HCT116 (cell line): Measurements from ENCODE around the gene SPON1. TPM values are rescaled to one million over a fixed set of nuclear protein-coding genes. Genes with fewer than 3 reads are reported as not detected.

ENCODE experiments used
- ATAC-seq: fragments of 200-7000 bp; cut with Tn5 transposase; 2 replicates; pipeline ENCODE4 v1.9.1; 2020; ENCODE audit warnings: mild to moderate bottlenecking, moderate library complexity
- BruUV-seq: library from RNA; stranded (reverse); fragments of 400-500 nt; replicated peaks from 2 replicates; lab custom pipeline; 2021; lab: Mats Ljungman, UMichigan
- CTCF ChIA-PET: fragments of 300-600 bp; sonication (Branson Sonifier 250); formaldehyde crosslinking; loops from one replicate; lab custom pipeline; 2021; ENCODE audit warnings: antibody characterized with exemption; lab: Charles Lee
- POLR2A ChIA-PET: fragments of 300-600, 350-600 bp; sonication (Branson Sonifier 250); formaldehyde crosslinking; loops from one replicate; lab custom pipeline; 2021; ENCODE audit warnings: antibody characterized with exemption; lab: Charles Lee
- RAD21 ChIA-PET, 2 experiments: fragments of 300-600 bp; sonication (Branson Sonifier 250); formaldehyde crosslinking; loops; one replicate each; lab custom pipeline; 2023; ENCODE audit warnings: low total read pairs in 2 of 2; ENCODE audit not compliant: uncharacterized antibody in 2 of 2, unreplicated experiment in 2 of 2, low non-redundant PET in 1 of 2; lab: Charles Lee
- DNase-seq: peaks from one replicate; pipeline ENCODE4 v3.0.0-alpha.2; 2010; ENCODE audit warnings: low read depth, low spot score
- H2AFZ ChIP-seq: fragments of 200-600 bp; shearing (Covaris generic), sonication (generic); 2 replicates; pipeline ENCODE4 v1.6.1; 2017; ENCODE audit warnings: low read depth, mixed run types, mixed read lengths, antibody characterized with exemption, low read length; ENCODE audit not compliant: poor library complexity, severe bottlenecking
- H3K27ac ChIP-seq: 2 replicates; pipeline ENCODE4 v1.5.1; 2012; ENCODE audit warnings: low read depth, low read length
- H3K27me3 ChIP-seq: fragments of 200-600 bp; sonication (generic); 2 replicates; pipeline ENCODE4 v1.6.1; 2016; ENCODE audit warnings: mixed run types, low read length, mixed read lengths; ENCODE audit not compliant: insufficient read depth
- H3K36me3 ChIP-seq, 2 experiments: fragments of 200-500 bp in 1 of 2; fragments of 200-600 bp in 1 of 2; sonication (Bioruptor generic) in 1 of 2; sonication (generic) in 1 of 2; 2 replicates each; pipeline versions ENCODE4 v1.5.1 to v1.6.1; 2014 to 2016; ENCODE audit warnings: low read length in 2 of 2, inconsistent platforms in 1 of 2, mixed read lengths in 1 of 2, mixed run types in 1 of 2; ENCODE audit not compliant: insufficient read depth in 2 of 2, control insufficient read depth in 1 of 2
- H3K4me1 ChIP-seq, 2 experiments: fragments of 200-600 bp in 1 of 2; sonication (generic) in 1 of 2; 2 replicates each; pipeline versions ENCODE4 v1.5.1 to v1.6.1; 2012 to 2017; ENCODE audit warnings: low read length in 2 of 2, inconsistent platforms in 1 of 2, mild to moderate bottlenecking in 1 of 2, mixed read lengths in 1 of 2, mixed run types in 1 of 2, moderate library complexity in 1 of 2; ENCODE audit not compliant: insufficient read depth in 2 of 2, control insufficient read depth in 1 of 2
- H3K4me2 ChIP-seq: fragments of 200-600 bp; sonication (generic); 2 replicates; pipeline ENCODE4 v1.6.1; 2017; ENCODE audit warnings: mixed run types, low read length, mixed read lengths
- H3K4me3 ChIP-seq, 2 experiments: fragments of 200-600 bp in 1 of 2; sonication (generic) in 1 of 2; replicated peaks in 1 of 2; 2 replicates each; pipeline ENCODE4 v1.5.1; 2011 to 2016; ENCODE audit warnings: low read length in 2 of 2, control low read depth in 1 of 2, low read depth in 1 of 2, mild to moderate bottlenecking in 1 of 2, mixed read lengths in 1 of 2, mixed run types in 1 of 2
- H3K79me2 ChIP-seq: fragments of 200-600 bp; sonication (generic); 2 replicates; pipeline ENCODE4 v1.6.1; 2017; ENCODE audit warnings: mild to moderate bottlenecking, mixed run types, low read length, moderate library complexity, mixed read lengths; ENCODE audit not compliant: insufficient read depth
- H3K9ac ChIP-seq: fragments of 200-600 bp; sonication (generic); 2 replicates; pipeline ENCODE4 v1.6.1; 2016; ENCODE audit warnings: low read length, mixed read lengths
- H3K9me2 ChIP-seq: fragments of 200-600 bp; sonication (generic), shearing (Covaris generic); 2 replicates; pipeline ENCODE4 v1.6.1; 2017; ENCODE audit warnings: mixed run types, mild to moderate bottlenecking, moderate library complexity; ENCODE audit not compliant: insufficient read depth
- H3K9me3 ChIP-seq, 2 experiments: fragments of 200-500 bp in 1 of 2; fragments of 200-600 bp in 1 of 2; sonication (Bioruptor generic) in 1 of 2; sonication (generic) in 1 of 2; 2 replicates each; pipeline ENCODE4 v1.6.1; 2014 to 2017; ENCODE audit warnings: low read length in 2 of 2, mixed read lengths in 2 of 2, inconsistent platforms in 1 of 2, low read depth in 1 of 2, mild to moderate bottlenecking in 1 of 2, mixed run types in 1 of 2, moderate library complexity in 1 of 2; ENCODE audit not compliant: control insufficient read depth in 1 of 2, insufficient read depth in 1 of 2
- H4K20me1 ChIP-seq: fragments of 200-600 bp; sonication (generic), shearing (Covaris generic); 2 replicates; pipeline ENCODE4 v1.6.1; 2017; ENCODE audit warnings: mixed run types, mild to moderate bottlenecking, moderate library complexity; ENCODE audit not compliant: insufficient read depth
- CEBPB ChIP-seq: IDR thresholded peaks from 2 replicates; pipeline ENCODE4 v1.6.1; 2012; ENCODE audit warnings: low read depth
- EGR1 ChIP-seq: IDR thresholded peaks from 2 replicates; pipeline ENCODE4 v1.6.1; 2012; ENCODE audit warnings: low read depth
- ELF1 ChIP-seq: IDR thresholded peaks from 2 replicates; pipeline ENCODE4 v1.6.1; 2012; ENCODE audit warnings: low read depth, borderline replicate concordance
- EZH2 ChIP-seq: fragments of 200-600 bp; sonication (generic); IDR thresholded peaks from 2 replicates; pipeline ENCODE4 v1.6.1; 2017; ENCODE audit warnings: antibody characterized with exemption, mixed run types
- EZH2phosphoT487 ChIP-seq: fragments of 200-600 bp; IDR thresholded peaks from 2 replicates; pipeline ENCODE4 v1.6.1; 2018; ENCODE audit warnings: antibody characterized with exemption, borderline replicate concordance
- FOSL1 ChIP-seq: IDR thresholded peaks from 2 replicates; pipeline ENCODE4 v1.6.1; 2012; ENCODE audit warnings: low read depth
- JUND ChIP-seq: IDR thresholded peaks from 2 replicates; pipeline ENCODE4 v1.6.1; 2012
- POLR2A ChIP-seq: IDR thresholded peaks from 2 replicates; pipeline ENCODE4 v1.7.0; 2011; ENCODE audit warnings: borderline replicate concordance; ENCODE audit not compliant: insufficient read depth, insufficient read length; ENCODE audit errors: extremely low read depth
- POLR2AphosphoS5 ChIP-seq: IDR thresholded peaks from 2 replicates; pipeline ENCODE4 v1.6.1; 2011; ENCODE audit warnings: mild to moderate bottlenecking, low read depth, low read length, moderate library complexity
- SIN3A ChIP-seq: IDR thresholded peaks from 2 replicates; pipeline ENCODE4 v1.6.1; 2012; ENCODE audit warnings: low read depth
- SP1 ChIP-seq: IDR thresholded peaks from 2 replicates; pipeline ENCODE4 v1.6.1; 2012; ENCODE audit warnings: low read depth
- SRF ChIP-seq: IDR thresholded peaks from 2 replicates; pipeline ENCODE4 v1.6.1; 2012; ENCODE audit warnings: low read depth
- TCF7L2 ChIP-seq: IDR thresholded peaks from 2 replicates; pipeline ENCODE4 v1.7.0; 2011; ENCODE audit warnings: borderline replicate concordance, inconsistent platforms; ENCODE audit not compliant: insufficient read depth, insufficient read length; ENCODE audit errors: extremely low read depth
- YY1 ChIP-seq: IDR thresholded peaks from 2 replicates; pipeline ENCODE4 v1.6.1; 2011; ENCODE audit warnings: low read length, low read depth, moderate library complexity, mild to moderate bottlenecking; ENCODE audit not compliant: insufficient replicate concordance; ENCODE audit errors: extremely low read depth
- ZBTB33 ChIP-seq: IDR thresholded peaks from 2 replicates; pipeline ENCODE4 v1.6.1; 2011; ENCODE audit warnings: mild to moderate bottlenecking, low read length, moderate library complexity; ENCODE audit not compliant: insufficient replicate concordance; ENCODE audit errors: extremely low read depth
- ZFX ChIP-seq: fragments of 450-650 bp; IDR thresholded peaks from 2 replicates; pipeline ENCODE4 v1.6.1; 2017
- ZNF274 ChIP-seq: fragments of 200-500 bp; sonication (Bioruptor generic); IDR thresholded peaks from 2 replicates; pipeline ENCODE4 v1.6.1; 2014; ENCODE audit warnings: mild to moderate bottlenecking, low read depth, low read length, inconsistent platforms
- intact Hi-C: fragments of 100-400 bp; cut with micrococcal nuclease; formaldehyde crosslinking; loops from 2 replicates; pipeline ENCODE4 v1.10.0; 2022
- total RNA-seq: library from RNA; stranded (reverse); gene quantifications from one replicate; pipeline ENCODE4 v1.2.1, GENCODE V29; 2021; ENCODE audit not compliant: unreplicated experiment
- TF ChIP-seq, protein P1 (sequence below): IDR thresholded peaks from 2 replicates; pipeline ENCODE4 v1.6.1; 2012
- TF ChIP-seq, protein P2 (sequence below), 3 experiments: fragments of 200-600 bp in 1 of 3; sonication (generic) in 1 of 3; IDR thresholded peaks in 2 of 3; conservative IDR thresholded peaks in 1 of 3; 2 replicates each; pipeline ENCODE4 v1.5.1; 2012 to 2017; ENCODE audit warnings: low read depth in 2 of 3, low read length in 2 of 3, antibody characterized with exemption in 1 of 3, borderline replicate concordance in 1 of 3, control low read depth in 1 of 3, mild to moderate bottlenecking in 1 of 3, mixed read lengths in 1 of 3, mixed run types in 1 of 3, moderate library complexity in 1 of 3; ENCODE audit not compliant: insufficient read depth in 1 of 3

Gene SPON1
- total RNA-seq, 1 experiment from 2014 or later = 0.17 TPM

- H3K27me3 ChIP-seq = no peaks in the 10 kb centered on the region
- H3K36me3 ChIP-seq = no peaks in the 10 kb centered on the region
- no peaks in the 10 kb centered on the region for H3K9me2 ChIP-seq
- BruUV-seq = no TSS peak
- DNase-seq = no peak
- intact Hi-C loops = no loop called here
- H3K79me2 ChIP-seq = peaks cover 86% of the 10 kb centered on the region
- no peaks in the 10 kb centered on the region for H3K9me3 ChIP-seq
- no peak overlapping the region for H3K4me3 ChIP-seq
- H3K4me1 ChIP-seq = peaks cover 0 to 5% of the 10 kb centered on the region in 2 experiments; a peak in 1 of 4 replicates
- ChIA-PET CTCF (interaction anchor here (1.2 to 1.3 kb wide), 2 partner anchors 113 to 148 kb away, joined by 3 to 6 read pairs; no protein-coding TSS in a partner anchor), RAD21 (no interaction called here), POLR2A (no interaction called here)
- no peak overlapping the region for H3K27ac ChIP-seq
- H2AFZ ChIP-seq = no peak overlapping the region
- no peak for ATAC-seq
- TF ChIP-seq FOSL1 (no peak), ZNF274 (no peak), TCF7L2 (no peak), ELF1 (no peak), SIN3A (no peak), SRF (no peak), YY1 (no peak), ZFX (no peak), CEBPB (no peak), EGR1 (no peak), ZBTB33 (no peak), JUND (no peak), EZH2 (no peak), POLR2AphosphoS5 (no peak), POLR2A (no peak), EZH2phosphoT487 (no peak), SP1 (no peak)
- TF ChIP-seq, protein P1, sequence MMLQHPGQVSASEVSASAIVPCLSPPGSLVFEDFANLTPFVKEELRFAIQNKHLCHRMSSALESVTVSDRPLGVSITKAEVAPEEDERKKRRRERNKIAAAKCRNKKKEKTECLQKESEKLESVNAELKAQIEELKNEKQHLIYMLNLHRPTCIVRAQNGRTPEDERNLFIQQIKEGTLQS = no peak
- TF ChIP-seq, protein P2, sequence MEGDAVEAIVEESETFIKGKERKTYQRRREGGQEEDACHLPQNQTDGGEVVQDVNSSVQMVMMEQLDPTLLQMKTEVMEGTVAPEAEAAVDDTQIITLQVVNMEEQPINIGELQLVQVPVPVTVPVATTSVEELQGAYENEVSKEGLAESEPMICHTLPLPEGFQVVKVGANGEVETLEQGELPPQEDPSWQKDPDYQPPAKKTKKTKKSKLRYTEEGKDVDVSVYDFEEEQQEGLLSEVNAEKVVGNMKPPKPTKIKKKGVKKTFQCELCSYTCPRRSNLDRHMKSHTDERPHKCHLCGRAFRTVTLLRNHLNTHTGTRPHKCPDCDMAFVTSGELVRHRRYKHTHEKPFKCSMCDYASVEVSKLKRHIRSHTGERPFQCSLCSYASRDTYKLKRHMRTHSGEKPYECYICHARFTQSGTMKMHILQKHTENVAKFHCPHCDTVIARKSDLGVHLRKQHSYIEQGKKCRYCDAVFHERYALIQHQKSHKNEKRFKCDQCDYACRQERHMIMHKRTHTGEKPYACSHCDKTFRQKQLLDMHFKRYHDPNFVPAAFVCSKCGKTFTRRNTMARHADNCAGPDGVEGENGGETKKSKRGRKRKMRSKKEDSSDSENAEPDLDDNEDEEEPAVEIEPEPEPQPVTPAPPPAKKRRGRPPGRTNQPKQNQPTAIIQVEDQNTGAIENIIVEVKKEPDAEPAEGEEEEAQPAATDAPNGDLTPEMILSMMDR (IDR thresholded peaks at IDR 0.05 in 2 of 3, conservative IDR thresholded peaks at IDR 0.05 in 1 of 3; ENCODE audit: borderline replicate concordance in 1 of 3, insufficient read depth in 1 of 3, low read depth in 2 of 3, low read length in 2 of 3) = no peak
- H4K20me1 ChIP-seq = peaks cover 5% of the 10 kb centered on the region; the same call in 1 of the 2 replicates
- no peak overlapping the region for H3K4me2 ChIP-seq
- H3K9ac ChIP-seq = no peak overlapping the region
These were observed 343.1 kb downstream of the SPON1 start for GRCh38 chr11:14305649-14306048.
